Measurements from ENCODE around the gene FAM241B.

Gene FAM241B

DNA sequence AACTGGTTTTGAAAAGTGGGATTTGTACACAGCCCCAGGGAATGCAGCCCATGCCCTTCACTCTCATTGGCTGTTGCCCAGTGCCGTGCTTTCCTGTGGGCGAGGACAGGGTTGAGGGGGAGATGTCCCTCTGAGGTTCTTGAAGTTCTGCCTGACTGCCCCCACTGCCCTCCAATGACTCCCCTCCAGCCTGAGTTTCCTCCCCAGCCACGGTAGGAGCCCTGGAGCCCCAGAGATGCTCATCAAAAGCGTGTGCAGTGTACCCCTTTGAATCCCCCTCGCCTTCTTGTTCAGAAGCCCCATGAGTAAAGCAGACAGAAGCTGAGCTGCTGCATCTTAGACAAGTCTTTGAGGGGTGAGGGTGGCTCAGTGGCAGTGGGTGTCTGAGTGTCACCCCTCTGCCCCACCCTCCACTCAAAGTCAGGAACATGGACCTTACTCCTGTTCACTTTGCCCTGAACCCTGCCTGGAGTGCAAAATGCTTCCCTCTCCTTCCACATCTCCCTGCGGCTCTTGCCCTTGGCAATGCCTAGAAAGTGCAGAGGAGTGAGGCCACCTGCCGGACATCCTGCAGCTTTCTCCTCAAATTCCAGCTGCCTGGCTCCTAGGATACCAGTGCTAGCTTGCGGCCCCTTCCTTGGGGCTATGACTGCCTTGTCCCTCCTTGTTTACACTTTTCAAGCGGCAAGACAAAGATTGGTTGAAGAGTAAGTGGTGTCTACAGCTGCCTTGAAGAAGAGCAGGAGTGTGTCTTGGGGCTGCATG lies 19.9 kb downstream of the FAM241B start:
- no peak for DNase-seq

- peak; percentile 3 for DNase-seq
Measured at GRCh38 chr10:69650589-69651261, 20.7 kb downstream of the FAM241B start.

GRCh38 chr10:69651362-69651761 lies 21.3 kb downstream of the FAM241B start:
- no peak for DNase-seq

GRCh38 chr10:69652111-69652856 lies 22.2 kb downstream of the FAM241B start:
- no peak for DNase-seq

- DNase-seq = no peak
Measured at GRCh38 chr10:69652857-69653199, 22.8 kb downstream of the FAM241B start.

DNA sequence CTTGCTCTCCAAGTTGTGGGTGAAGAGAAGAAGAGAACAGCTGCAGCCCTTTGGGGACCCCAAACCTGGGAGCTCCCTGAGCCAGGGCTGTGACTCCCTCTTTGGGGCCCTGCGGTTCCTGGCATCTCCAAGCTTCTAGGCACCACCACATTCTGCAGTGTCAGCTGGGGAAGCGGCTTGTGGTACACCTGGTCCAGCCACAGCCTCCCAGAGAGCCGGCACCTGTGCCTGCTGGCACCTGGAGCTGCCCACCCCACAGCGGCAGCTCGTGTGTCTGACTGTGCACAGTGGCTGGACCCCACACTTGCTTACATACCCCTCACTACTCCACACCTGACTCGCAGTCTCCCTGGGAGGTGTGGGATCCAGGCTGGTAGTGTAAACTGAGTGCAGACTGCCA lies 23.5 kb downstream of the FAM241B start:
- no peak for DNase-seq

DNA sequence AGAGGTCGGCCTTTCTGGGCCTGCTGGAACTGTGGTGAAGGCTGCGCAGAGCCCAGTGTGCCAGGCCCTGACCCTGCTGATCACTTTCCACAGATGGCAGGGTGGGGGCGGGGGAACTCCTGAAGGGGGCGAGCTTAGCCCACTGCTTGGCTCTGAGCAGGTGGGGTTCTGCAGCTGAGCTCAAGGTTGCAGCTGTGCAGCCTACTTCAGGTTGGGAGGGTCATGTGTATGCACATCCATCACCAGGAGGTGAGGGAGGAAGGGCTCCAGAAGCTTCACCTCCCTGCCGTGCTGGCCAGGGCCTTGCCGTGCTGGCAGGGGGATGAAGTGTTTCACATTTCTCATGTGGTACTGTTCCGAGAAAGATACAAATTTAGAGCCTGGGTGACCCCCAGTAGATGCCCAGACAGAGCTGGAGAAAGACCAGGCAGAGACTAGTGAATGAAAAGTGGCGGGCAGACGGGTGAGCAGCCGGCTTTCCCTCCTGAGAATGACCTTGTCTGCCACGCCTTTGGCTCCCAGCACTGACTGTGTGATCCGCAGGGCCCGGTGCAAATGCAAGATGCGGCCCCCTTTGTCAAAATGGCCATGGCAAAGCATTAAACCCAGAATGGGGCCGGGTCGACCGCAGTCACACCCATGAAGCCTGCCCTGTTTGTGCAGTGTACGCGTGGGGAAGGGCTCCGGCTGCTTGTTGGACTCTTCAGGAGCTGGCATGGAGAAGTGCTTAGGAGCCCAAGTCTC lies 25.2 kb downstream of the FAM241B start:
- no peak for DNase-seq

DNA sequence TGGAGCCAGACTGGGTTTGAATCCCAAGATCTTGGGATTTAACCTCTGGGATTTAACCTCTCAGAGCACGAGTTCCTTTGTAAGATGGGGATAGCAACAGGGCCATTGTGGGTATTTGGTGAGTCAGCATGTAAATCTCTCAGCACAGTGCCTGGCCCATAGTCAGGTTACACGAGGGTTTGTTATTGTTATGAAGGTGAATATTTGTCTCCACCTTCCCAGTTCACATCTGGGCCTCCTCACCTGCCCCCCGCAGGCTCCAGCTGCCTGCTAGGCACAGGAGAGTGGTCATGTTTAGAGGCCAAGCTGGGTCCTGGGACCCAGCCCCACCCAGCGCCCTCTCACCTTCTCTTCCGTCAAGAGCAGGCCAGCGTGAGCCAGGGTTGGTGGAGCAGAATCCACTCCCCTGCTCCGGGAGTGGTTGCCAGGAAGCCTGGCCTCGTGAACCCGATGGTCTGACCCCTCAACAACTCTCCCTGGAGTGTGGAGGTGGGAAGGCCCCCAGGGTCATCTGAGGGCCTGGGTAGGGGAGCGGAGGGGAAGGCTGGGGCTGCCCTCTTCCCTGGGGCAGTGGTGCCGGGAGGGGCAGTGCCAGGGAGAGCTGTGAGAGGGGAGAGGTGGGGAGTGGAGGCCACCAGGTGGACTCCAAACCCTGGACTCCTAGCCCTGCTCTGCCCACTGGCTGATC lies 26.0 kb downstream of the FAM241B start:
- DNase-seq = no peak

GRCh38 chr10:69656742-69657269 lies 26.8 kb downstream of the FAM241B start:
- no peak for DNase-seq

- no peak for DNase-seq
Measured at GRCh38 chr10:69657430-69657829, 27.4 kb downstream of the FAM241B start.

GRCh38 chr10:69657866-69658265 lies 27.8 kb downstream of the FAM241B start:
- no peak for DNase-seq

DNA sequence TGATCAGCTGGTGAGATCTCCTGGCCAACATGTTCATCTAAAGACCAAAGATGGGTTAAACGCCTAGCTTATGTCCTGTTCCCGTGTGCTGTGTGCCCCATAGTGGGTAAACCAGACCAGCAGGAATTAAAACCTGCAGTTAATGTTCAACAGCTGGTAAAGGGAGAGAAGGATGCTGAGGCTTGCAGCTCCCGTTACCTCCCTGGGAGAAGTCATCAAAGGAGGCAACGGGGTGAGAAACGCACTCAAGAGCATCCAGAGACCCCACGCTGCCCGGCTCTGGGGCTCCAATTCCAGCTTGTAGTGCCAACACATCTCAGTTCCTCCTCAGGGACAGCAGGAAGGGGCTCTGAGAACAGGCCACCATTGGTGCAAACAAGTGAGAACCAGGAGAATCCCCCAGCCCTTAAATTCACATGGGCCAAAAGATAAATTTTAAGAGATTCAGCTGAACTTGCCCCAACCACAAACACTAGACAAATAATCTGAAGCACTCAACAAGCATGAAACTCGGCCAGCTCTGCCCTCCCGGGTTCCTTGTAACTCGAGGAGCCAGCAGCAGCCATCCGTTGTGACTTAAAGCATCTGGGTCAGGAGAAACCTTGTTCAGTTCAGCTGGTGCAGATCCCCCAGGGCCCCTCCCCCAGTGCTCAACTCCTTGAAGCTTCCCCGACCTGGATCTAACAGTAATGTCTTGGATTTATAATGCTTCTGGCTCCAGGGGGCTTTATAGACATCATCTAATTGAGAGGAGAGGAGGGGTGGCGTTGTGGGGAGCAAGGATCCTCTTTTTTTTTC lies 29.4 kb downstream of the FAM241B start:
- no peak for DNase-seq

DNA sequence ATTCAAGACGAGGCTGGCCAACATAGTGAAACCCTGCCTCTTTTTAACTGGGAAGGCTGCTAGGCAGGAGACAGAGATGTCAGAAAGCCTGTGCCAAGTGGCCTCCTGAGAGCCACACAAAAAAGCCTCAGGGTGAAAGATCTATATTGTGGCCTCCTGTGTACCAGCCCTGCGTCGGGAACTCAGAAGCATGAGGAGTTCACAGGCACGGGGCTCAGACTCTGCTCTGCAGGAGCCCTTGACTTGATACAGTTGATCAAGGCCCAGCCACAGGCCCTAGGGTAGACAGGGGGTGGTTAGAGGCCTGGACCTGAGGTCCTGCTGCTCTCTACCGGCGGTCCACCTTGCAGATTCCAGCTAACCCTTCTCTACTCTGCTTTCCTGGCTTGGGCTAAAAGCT lies 30.2 kb downstream of the FAM241B start:
- no peak for DNase-seq

DNA sequence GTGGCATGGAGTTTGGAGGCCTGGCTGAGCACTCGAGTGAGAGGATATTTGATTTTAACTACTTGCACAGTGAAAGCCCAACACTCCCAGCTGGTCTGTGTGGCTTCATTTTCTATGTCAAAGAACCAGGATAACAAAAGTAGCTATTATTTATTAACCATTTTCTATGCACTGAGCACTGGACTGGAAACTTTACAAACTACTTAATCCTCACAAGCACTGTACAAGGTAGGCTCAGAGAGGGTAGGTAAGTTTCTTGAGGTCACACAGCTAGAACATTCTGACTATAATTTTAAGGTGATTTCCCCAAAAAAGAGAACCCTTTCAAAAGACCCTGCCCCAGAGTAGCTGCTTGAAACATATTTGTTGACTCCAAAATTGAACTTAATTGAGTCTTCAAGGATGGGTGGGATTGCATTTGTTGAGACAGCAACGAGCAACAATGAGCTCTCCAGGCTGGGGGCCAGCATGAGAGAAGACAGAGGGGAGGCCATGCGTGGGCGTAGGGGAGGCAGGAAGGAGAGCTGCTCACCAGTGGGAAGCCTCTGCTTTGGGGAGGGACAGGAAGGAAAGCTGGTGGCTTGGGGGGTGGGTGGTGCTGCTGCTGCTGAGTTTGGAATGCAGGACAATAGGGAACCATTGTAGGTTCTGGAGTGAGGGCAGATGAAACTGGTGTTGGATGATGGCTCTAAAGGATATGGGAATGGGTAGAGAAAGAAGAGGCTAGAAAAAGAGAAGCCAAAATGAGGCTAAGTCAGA lies 31.5 kb downstream of the FAM241B start:
- no peak for DNase-seq

- no peak for DNase-seq
Measured at GRCh38 chr10:69662173-69662877, 32.3 kb downstream of the FAM241B start.

- no peak for DNase-seq
Measured at GRCh38 chr10:69662901-69663300, 32.9 kb downstream of the FAM241B start.

DNA sequence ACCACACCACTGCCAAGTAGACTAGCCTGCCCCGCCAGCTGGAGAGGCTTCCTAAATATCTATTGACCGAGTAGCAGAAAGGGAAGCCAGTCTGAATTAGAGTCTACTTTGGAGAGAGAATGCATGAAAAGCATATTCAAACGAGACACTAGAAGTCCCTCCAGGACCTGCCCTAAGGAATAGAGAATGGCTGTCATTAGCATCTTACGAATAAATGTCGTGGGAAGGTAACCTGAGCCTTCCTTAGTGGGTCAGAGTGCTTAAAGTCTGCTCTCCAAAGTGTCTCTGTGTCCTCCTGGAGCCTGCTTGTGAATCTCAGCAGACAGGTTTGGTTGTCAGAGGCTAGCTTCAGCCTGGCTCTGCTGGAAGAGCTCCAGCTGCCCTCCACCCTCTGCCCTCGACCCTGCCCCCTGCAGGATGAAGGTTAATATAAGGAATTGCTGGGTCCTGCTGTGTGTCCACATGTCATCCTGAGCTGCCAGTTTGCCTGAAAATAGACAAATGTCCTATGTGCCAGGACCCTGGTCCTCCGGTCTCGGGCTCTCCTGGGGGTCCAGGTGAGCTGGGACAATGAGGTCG lies 33.4 kb downstream of the FAM241B start:
- DNase-seq = no peak

DNA sequence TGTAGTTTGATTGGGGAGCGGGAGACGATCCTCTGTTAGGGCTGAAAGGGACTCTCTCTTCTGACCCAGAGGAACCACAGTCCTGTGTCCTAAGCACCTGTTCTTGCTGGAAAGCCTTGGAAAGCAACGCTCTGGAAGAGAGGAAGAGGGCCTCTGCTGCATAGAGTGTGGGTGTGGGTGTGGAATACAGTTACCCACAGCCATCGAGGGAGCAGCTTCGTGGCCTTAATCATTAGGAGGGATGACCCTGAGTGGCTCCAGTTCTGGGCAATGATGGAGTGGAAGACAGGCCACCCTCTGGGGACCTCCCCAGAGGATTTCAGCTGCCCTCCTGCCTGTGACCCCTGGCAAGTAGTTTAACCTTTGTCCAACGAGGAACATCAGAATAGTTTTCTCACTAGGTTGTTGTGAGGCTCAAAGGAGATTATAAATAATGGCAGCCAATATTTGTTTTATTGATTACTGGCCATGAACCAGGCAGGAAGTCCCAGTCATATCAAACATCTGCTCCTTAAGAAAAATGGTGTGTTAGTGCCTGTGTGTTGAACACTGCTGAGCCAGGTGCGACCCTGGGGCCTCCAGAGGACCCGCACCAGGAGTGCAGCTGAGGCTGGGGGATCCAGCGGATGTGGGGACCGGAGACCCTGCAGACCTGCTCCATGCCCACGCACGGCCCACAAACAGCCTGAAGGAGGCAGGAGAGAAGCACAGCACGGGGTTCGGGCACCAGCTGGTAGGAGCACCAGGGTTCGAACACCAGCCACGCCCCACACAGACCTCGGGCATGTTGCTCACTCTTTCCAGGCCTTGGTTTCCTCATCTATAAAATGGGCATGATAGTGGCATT lies 35.6 kb downstream of the FAM241B start:
- no peak for DNase-seq

- DNase-seq = no peak
Measured at GRCh38 chr10:69666756-69667155, 36.7 kb downstream of the FAM241B start.

All from inflammatory macrophage treated with lipopolysaccharide for 4 hours (primary cell).